Smooth muscle cell of the brain vasculature (primary cell): Measurements from ENCODE around the gene FRS2.

Source experiments
- DNase-seq: peaks from one replicate; pipeline ENCODE4 v3.0.0-alpha.2; 2012; ENCODE audit warnings: low read depth, low spot score

The FRS2 gene

DNA sequence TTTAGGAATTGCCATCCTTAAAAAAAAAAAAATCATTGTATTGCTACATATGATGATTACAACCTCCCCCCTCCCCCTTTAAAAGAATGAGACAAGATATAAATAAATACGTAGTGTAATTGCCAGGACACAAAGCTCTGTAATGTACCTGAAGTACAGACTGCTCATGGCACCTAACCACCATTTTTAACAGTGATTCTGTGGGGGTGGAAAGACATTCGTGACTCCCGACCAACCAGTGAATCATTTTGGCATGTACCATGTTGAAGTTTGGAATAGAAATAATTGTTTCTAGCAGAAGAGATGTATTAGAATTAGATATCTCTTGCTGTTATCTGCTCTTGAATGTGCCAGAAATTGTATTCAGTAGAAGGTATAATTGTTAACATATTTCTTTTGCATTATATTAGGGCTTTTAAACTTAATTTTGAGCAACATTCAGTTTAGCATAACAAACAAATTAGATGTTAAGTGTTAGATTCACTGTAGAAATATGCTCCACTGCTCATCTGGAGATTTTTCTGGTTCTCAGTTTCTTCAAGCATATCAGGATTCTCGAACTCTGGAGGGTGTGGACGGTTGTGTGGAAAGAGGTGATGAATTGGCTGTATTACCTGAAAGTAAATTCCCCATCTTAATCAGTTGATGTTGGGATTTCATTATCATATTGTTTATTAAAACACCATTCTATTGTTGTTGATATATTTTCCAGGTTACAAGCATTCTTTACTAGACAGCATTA is 31.1 kb downstream of the FRS2 start:
- no peak for DNase-seq

DNA sequence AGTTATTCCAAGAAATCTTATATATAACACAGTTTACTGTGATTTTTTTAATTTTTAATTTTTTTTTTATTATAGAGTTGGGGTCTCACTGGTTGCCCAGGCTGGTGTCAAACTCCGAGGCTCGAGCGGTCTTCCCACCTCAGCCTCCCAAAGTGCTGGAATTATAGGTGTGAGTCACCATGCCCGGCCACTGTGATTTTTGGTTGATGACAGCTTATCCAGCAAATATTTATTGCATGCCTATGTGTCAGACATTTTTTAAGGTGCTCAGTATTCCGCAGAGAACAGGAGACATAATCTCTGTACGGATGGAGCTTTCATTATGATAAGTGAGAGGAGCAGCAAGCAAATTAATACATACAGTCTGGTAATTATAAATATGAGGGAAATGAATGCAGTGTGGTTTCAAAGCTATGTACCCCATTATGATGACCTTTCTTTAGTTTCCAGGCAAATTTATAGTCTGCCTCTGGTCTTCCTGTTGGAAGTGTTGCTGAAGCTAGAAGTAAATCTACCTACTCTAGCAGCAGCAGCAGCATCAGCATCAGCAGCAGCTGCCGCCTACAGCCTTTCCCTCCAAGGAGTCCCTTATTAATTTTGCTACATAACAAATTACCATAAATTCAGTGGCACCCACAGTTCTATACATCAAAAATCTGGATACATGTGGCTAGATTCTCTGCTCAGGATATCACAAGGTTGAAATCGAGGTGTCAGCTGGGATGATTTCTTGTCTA is 32.3 kb downstream of the FRS2 start:
- DNase-seq = no peak

GRCh38 chr12:69508091-69508490 is 37.9 kb downstream of the FRS2 start:
- DNase-seq = no peak

DNA sequence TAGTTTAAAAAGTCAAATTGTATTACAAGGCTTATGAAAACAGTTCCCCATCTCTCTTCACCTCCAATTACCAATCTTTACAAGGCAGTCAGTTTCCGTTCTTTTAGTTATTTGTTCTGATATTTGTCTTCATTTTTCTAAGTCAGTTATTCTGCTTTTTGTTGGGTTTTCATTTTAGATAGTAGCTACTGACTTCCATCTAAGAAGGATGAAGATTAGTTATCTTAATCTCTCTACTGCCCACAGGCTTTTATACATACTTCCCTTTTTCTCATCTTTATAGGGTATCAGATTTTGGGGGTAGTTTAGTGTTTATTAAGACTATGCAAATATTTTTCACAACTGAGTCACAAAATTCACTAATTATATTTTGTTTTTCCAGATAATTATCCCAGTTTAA is 38.4 kb downstream of the FRS2 start:
- DNase-seq = no peak

DNA sequence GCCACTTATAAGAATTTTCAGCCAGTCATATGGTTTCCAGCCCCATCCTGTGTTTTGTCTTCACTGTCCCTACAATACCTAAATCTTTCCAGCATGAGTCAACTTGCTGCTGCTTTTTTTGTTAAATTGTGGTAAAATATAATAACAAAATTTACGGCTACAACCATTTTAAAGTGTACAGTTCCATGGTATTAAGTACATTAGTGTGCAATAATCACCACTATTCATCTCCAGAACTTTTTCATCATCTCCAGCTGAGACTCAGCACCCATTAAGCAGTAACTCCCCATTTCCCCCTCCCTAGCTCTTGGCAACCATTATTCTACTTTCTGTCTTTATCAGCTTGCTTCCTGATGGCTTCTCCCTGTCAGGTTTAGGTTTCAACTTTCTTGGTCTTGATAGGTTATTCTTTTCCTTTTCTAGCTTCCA is 39.1 kb downstream of the FRS2 start:
- DNase-seq = no peak

DNA sequence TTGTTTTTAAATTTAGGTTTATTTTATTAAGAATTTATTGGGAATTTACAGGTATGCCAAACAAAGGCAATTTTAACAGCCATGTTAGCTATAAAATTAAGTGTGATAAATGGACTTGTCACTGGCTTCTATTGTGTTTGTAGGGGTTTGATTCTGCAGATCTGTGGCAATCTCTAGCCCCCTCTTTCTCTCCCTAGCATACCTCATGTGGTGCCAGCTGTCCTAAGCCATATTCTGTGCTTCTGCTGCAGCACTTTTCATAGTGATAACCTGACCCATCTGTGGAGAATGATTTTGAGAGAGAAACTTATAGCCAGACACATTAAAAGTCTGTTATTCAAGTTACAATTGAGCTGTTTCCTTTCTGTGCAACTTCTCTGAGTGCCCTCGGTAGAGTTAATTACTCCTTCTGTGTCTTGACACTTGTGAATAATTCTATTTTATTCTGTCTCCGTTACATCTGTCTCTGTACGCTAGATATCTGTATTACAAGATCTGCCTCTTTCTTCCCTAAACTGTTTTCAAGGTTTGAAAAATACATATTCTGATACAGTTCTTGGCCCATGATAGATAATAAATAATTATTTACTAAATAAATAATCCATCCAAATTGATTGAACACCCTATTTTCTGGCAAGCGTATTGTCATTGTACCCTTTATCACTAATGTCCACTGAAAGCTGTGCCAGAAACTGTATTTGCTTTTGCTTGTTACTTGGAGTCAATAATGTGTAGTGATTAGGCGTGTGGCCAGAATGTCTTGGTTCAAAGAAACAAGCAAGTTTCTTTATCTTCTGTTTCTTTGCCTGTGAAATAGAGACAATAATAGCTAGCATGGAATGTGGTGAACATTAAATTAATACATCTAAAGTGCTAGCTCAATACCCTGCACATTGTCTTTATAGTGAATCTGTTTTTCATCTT is 40.0 kb downstream of the FRS2 start:
- DNase-seq = no peak

GRCh38 chr12:69511016-69511415 is 40.8 kb downstream of the FRS2 start:
- DNase-seq = no peak

DNA sequence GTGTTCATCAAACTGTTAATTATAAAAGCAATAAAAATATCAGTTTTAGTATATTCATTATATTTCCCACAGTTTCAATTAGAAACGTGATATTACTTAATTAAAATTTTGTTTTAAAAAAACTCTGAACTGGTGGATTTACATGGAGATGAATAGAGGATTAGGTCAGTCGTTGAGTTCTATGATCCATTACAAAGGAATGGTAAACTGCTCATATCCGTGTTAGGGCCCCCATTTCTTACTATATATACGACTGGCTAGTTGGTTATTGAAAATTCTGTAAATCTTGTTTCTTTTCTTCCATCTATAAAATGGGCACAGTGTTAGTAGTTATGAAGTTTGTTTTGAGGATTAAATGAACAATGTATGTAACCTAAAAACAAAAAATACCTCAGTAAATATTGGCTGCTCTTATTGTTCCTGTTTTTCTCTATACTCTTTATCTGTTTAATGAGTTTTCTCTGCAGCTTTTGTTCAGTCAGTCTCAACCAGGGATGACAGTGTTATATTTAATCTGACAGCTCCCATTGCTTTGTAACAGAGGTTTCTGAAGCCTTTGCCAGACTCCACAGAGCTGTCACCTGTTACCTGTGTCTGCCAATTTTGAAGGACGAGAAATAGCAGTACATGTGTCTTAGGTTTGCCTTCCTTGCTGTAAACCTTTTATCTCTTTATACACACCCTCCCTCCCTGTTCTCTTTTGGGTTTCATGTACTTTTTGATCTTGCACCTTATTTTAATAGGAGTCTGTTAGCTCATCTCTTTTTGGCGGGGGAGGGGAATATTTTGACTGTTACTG is 41.5 kb downstream of the FRS2 start:
- no peak for DNase-seq

DNA sequence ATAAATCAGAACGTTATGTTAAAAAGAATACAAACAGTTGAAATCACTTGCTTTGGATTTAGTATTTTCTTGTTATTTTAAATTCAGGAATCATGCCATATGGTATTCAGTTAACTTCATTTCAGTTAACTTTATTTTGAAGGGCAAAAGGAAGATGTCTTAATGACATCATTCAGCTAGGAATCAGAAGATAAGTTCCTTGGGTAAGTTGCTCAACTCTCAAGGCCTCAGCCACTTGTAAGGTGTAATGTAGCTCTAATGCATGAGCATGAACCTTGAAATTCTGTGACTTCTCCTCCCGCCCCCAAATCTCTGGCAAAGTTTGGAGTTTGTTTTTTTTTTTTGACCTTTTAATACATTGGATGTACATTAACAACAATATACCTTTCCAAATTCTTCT is 42.6 kb downstream of the FRS2 start:
- DNase-seq = no peak

DNA sequence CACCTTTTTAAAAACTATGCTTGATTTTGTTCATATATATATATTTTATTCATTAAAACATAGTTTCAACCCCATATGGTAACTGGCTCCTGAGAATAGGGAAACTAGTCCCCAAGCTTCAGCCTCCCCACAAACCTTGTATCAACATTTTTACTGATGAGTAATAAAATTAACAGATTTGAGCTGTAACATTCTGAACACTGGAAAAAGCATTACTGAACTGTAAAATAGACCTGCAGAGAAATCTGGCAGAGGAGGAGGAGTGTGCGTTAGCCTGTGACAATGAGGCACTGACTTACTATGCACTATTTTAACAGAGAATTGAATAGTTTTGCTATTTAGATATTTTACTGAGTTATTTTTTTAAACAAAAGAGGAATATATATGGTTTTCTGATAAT is 43.1 kb downstream of the FRS2 start:
- DNase-seq = no peak

GRCh38 chr12:69514111-69514510 is 43.9 kb downstream of the FRS2 start:
- no peak for DNase-seq

GRCh38 chr12:69514845-69515244 is 44.7 kb downstream of the FRS2 start:
- DNase-seq = no peak

DNA sequence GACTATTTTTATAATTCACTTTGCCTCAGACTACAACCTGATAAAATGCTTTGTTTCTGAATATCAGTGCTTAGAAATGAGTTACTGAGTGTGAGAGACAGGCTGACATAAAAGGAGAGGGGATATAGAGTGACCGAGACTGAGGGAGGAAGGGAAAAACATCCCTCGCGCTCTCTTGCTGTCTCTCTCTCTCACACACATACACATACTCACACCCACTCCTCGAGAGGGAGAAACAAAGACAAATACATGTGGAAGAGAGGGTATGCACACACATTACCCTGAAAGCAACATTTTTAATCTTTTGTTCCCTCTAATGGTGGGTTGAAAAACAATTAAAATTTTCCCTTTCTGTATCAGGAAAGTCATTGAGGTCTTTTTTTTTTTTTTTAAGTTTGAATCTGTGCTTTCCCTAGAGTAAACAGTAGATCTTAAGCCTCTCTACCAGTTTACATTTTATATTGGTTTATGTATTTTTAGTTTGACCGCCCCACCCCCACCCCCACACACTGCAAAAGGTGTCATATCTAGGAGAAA is 45.3 kb downstream of the FRS2 start:
- no peak for DNase-seq

- DNase-seq = no peak
These were observed 46.8 kb downstream of the FRS2 start for GRCh38 chr12:69516950-69517349.

GRCh38 chr12:69517406-69517805 is 47.2 kb downstream of the FRS2 start:
- no peak for DNase-seq

- no peak for DNase-seq
These were observed 49.7 kb downstream of the FRS2 start for GRCh38 chr12:69519871-69520270.

DNA sequence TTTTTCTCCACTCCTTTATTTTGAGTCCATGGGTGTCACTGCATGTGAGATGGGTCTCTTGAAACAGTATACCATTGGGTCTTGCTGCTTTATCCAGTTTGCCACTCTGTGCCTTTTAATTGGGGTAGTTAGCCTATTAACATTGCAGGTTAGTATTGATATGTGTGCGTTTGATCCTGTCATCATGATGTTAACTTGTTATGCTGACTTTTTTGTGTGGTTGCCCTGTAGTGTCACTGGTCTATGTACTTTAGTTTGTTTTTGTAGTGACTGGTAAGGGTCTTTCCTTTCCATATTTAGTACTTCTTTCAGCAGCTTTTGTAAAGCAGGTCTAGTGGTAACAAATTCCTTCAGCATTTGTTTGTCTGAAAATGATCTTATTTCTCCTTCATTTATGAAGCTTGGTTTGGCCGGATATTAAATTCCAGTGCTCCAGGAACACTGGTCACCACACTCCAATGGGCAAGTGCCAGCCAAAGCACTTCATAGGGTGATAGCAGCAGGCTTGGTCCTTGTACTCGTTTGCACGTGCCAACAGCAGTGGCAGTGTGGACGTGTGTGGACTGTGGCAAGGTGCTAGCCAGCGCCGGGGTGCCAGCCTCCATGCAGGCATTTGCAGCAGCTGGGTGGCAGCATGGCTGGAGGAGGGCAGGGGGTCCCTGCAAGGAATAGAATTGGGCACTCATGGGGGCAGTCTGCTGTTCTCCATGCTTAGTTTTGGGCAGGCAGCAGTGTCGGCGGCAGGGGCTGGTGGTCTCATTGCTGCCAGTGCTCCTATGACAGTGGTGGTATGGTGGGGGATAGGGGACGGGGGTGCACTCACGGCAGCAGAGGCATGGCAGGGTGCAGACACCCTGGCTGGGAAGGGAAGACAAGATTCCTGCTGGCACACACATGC is 53.5 kb downstream of the FRS2 start:
- DNase-seq = no peak

GRCh38 chr12:69524331-69524630 is 54.1 kb downstream of the FRS2 start:
- no peak for DNase-seq

- no peak for DNase-seq
These were observed 54.7 kb downstream of the FRS2 start for GRCh38 chr12:69524755-69525469.
